Subcutaneous adipose tissue (tissue), 4 donors: Measurements from ENCODE around the gene IDH3G. TPM values are rescaled to one million over a fixed set of nuclear protein-coding genes. Genes with fewer than 3 reads are reported as not detected.

Experiments
- CTCF ChIP-seq: fragments of 450-650 bp; IDR thresholded peaks from one replicate; pipeline ENCODE4 v1.5.1; 2016; ENCODE audit warnings: low read depth, mild to moderate bottlenecking, control low read depth, antibody characterized with exemption, moderate library complexity
- total RNA-seq, 4 donors: library from RNA; depleted of rRNA; stranded (reverse); fragments of >200 nt; gene quantifications; one replicate each; pipeline ENCODE4 v1.1.0, GENCODE V29; 2016

The IDH3G gene
- total RNA-seq, 4 donors from 2014 or later, result 40.9 to 70.0 (median 69.5) TPM

GRCh38 chrX:153769158-153769864 lies 24.9 kb downstream of the IDH3G start:
- no peak for TF ChIP-seq CTCF

GRCh38 chrX:153768311-153769157 lies 25.6 kb downstream of the IDH3G start:
- TF ChIP-seq CTCF, result no peak

GRCh38 chrX:153767674-153768055 lies 26.5 kb downstream of the IDH3G start:
- no peak for TF ChIP-seq CTCF

GRCh38 chrX:153766871-153767673 lies 27.1 kb downstream of the IDH3G start:
- TF ChIP-seq CTCF, result no peak

GRCh38 chrX:153766098-153766817 lies 27.9 kb downstream of the IDH3G start:
- TF ChIP-seq CTCF, result no peak

GRCh38 chrX:153765138-153766079 lies 28.8 kb downstream of the IDH3G start:
- no peak for TF ChIP-seq CTCF
